ENCODE data around the gene OBSCN. TPM values are rescaled to one million over a fixed set of nuclear protein-coding genes. Genes with fewer than 3 reads are reported as not detected.

Gene OBSCN
- total and polyA plus RNA-seq, 7 donors: 0.92 to 21.0 (median 13.1) TPM

DNA sequence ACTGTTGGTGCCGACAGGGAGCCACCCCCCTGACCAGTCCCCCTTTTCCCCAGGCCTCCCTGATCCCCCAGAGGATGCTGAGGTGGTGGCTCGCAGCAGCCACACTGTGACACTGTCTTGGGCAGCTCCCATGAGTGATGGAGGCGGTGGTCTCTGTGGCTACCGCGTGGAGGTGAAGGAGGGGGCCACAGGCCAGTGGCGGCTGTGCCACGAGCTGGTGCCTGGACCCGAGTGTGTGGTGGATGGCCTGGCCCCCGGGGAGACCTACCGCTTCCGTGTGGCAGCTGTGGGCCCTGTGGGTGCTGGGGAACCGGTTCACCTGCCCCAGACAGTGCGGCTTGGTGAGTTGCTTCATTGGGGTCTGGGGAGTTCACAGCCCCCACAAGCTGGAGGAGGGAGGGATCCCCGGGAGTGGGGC is 109.6 kb downstream of the OBSCN start:
- Histone ChIP-seq H3K4me3 (no peak overlapping the region), H3K9me3 (peaks cover 0 to 4% (median 1%) of the 10 kb centered on the region in 4 donors), H3K36me3 (peaks cover 0 to 8% (median 0%) of the 10 kb centered on the region in 4 donors), H3K27ac (no peak overlapping the region), H3K4me1 (no peaks in the 10 kb centered on the region), H3K27me3 (no peaks in the 10 kb centered on the region)
- no peak for DNase-seq
- TF ChIP-seq EP300 (IDR thresholded peaks at IDR 0.05) (no peak), POLR2A (IDR thresholded peaks at IDR 0.05) (no peak), POLR2AphosphoS5 (IDR thresholded peaks at IDR 0.05) (no peak)
- TF ChIP-seq, protein P1, sequence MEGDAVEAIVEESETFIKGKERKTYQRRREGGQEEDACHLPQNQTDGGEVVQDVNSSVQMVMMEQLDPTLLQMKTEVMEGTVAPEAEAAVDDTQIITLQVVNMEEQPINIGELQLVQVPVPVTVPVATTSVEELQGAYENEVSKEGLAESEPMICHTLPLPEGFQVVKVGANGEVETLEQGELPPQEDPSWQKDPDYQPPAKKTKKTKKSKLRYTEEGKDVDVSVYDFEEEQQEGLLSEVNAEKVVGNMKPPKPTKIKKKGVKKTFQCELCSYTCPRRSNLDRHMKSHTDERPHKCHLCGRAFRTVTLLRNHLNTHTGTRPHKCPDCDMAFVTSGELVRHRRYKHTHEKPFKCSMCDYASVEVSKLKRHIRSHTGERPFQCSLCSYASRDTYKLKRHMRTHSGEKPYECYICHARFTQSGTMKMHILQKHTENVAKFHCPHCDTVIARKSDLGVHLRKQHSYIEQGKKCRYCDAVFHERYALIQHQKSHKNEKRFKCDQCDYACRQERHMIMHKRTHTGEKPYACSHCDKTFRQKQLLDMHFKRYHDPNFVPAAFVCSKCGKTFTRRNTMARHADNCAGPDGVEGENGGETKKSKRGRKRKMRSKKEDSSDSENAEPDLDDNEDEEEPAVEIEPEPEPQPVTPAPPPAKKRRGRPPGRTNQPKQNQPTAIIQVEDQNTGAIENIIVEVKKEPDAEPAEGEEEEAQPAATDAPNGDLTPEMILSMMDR (IDR thresholded peaks at IDR 0.05): no peak
- intact Hi-C loops (cut with DNase I): no loop called here
- 92 to 94% methylated on average over 14 of the region's 14 CpGs for WGBS, 2 donors

DNA sequence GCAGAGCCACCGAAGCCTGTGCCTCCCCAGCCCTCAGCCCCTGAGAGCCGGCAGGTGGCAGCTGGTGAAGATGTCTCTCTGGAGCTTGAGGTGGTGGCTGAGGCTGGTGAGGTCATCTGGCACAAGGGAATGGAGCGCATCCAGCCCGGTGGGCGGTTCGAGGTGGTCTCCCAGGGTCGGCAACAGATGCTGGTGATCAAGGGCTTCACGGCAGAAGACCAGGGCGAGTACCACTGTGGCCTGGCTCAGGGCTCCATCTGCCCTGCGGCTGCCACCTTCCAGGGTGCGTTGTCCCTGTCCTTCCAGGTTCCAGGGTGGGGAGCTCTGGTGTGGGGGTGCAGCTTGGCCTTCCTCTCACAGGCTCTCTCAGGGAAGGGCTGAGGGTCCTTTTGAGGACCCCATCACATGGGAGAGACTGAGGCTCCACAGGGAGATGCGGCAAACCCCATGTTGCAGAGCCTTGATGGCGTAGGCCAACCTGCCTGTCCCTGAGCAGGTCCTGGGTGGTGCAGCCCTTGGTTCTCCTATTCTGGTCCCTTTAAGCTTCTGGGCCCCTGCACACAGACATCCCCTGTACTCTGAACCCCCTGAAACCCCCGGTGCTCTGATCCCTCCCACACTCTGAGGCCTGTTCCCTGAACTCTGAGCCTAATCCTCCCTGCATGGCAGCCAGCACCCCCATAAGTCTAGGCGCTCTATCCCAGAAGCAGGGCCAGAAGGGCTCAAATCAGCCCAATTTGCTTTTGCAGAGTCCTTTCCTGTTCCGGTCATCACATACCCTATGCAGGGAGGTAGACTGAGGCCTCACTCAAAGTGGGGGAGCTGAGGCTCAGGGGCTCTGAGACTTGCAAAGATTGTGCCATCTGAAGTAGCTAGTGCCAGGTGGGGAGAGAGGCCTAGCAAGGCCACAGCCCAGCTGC is 110.3 kb downstream of the OBSCN start:
- no peaks in the 10 kb centered on the region for H3K27me3 ChIP-seq
- TF ChIP-seq, protein P1 (IDR thresholded peaks at IDR 0.05): no peak
- TF ChIP-seq POLR2A (IDR thresholded peaks at IDR 0.05): no peak
- no peak for TF ChIP-seq EP300 (IDR thresholded peaks at IDR 0.05)
- no peak for TF ChIP-seq POLR2AphosphoS5 (IDR thresholded peaks at IDR 0.05)
- peaks cover 0 to under 1% (median 0%) of the 10 kb centered on the region in 4 donors for H3K9me3 ChIP-seq
- DNase-seq: no peak
- WGBS, 2 donors: 92 to 95% methylated on average over 16 of the region's 16 CpGs
- peaks cover 0 to 10% (median 0%) of the 10 kb centered on the region in 4 donors for H3K36me3 ChIP-seq
- no peak overlapping the region for H3K4me3 ChIP-seq
- no peak overlapping the region for H3K27ac ChIP-seq
- intact Hi-C loops (cut with DNase I): no loop called here
- no peaks in the 10 kb centered on the region for H3K4me1 ChIP-seq

DNA sequence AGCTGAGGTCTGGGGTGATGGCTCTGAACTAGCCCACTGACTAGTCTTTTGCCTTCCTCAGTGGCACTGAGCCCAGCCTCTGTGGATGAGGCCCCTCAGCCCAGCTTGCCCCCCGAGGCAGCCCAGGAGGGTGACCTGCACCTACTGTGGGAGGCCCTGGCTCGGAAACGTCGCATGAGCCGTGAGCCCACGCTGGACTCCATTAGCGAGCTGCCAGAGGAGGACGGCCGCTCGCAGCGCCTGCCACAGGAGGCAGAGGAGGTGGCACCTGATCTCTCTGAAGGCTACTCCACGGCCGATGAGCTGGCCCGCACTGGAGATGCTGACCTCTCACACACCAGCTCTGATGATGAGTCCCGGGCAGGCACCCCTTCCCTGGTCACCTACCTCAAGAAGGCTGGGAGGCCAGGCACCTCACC is 111.0 kb downstream of the OBSCN start:
- intact Hi-C loops (cut with DNase I): no loop called here
- H3K4me3 ChIP-seq: no peak overlapping the region
- WGBS, 2 donors: 92 to 97% methylated on average over 15 of the region's 15 CpGs
- no peaks in the 10 kb centered on the region for H3K9me3 ChIP-seq
- TF ChIP-seq POLR2AphosphoS5 (IDR thresholded peaks at IDR 0.05) (no peak), POLR2A (IDR thresholded peaks at IDR 0.05) (no peak), EP300 (IDR thresholded peaks at IDR 0.05) (no peak)
- TF ChIP-seq, protein P1 (IDR thresholded peaks at IDR 0.05): no peak
- no peaks in the 10 kb centered on the region for H3K4me1 ChIP-seq
- no peak for DNase-seq
- no peak overlapping the region for H3K27ac ChIP-seq
- peaks cover 0 to 17% (median 0%) of the 10 kb centered on the region in 4 donors for H3K36me3 ChIP-seq
- no peaks in the 10 kb centered on the region for H3K27me3 ChIP-seq

DNA sequence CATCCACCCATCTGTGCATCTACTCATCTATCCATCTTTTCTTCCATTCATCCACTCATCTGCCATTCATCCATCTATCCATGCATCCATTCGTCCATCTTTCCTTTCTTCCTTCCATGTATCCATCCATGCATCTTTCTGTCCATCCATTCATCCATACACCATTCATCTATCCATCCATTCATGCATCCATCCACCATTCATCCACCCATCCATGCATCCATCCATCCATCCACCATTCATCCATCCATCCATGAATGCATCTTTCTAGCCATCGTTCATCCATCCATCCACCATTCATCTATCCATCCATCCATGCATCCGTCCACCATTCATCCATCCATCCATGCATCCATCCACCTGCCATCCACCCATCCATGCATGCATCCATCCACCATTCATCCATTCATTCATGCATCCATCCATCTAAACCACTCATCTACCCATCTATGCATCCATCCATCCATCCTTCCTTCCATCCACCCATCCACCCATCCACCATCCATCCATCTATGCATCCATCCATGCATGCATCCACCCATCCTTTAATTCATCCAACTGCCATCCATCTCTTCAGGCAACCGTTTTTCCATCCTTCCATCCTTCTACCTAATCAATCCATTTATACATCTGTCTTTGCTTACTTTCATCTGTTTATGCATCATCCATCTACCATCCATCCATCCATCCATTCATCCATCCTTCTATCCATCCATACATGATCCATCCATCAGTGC is 111.7 kb downstream of the OBSCN start:
- Histone ChIP-seq H3K4me1 (no peaks in the 10 kb centered on the region), H3K27me3 (no peaks in the 10 kb centered on the region), H3K9me3 (peaks cover 0 to 4% (median under 1%) of the 10 kb centered on the region in 4 donors), H3K27ac (no peak overlapping the region), H3K4me3 (no peak overlapping the region), H3K36me3 (peaks cover 0 to 21% (median 3%) of the 10 kb centered on the region in 4 donors)
- intact Hi-C loops (cut with DNase I): loop anchor here (10.0 kb wide), 1 partner anchor 75 kb away; no protein-coding TSS in a partner anchor
- WGBS, 2 donors: 87 to 90% methylated on average over 4 of the region's 4 CpGs
- TF ChIP-seq POLR2A (IDR thresholded peaks at IDR 0.05) (no peak), POLR2AphosphoS5 (IDR thresholded peaks at IDR 0.05) (no peak), EP300 (IDR thresholded peaks at IDR 0.05) (no peak)
- TF ChIP-seq, protein P1 (IDR thresholded peaks at IDR 0.05): no peak
- no peak for DNase-seq

All from sigmoid colon (tissue), 7 donors.